H1 (cell line): ENCODE measurements around the gene SLC6A20. TPM values are rescaled to one million over a fixed set of nuclear protein-coding genes. Genes with fewer than 3 reads are reported as not detected.

Experiments used
- CTCF ChIA-PET: fragments of 300-600 bp; sonication (Branson Sonifier 250); formaldehyde crosslinking; loops from one replicate; lab custom pipeline; 2021; ENCODE audit not compliant: partially characterized antibody; lab: Charles Lee
- POLR2A ChIA-PET: fragments of 300-600 bp; sonication (Branson Sonifier 250); formaldehyde crosslinking; loops from one replicate; lab custom pipeline; 2021; ENCODE audit warnings: inconsistent platforms; ENCODE audit not compliant: partially characterized antibody; lab: Charles Lee
- DNase-seq, 2 experiments: peaks; one replicate each; pipeline versions ENCODE4 v3.0.0 to v3.0.0-alpha.2; 2010 to 2022; ENCODE audit warnings: low spot score in 2 of 2, low read depth in 1 of 2, mixed read lengths in 1 of 2
- FAIRE-seq: peaks from 2 replicates; lab custom pipeline; 2011; peaks lifted over from hg19 to GRCh38; lab: Jason Lieb, UNC
- H2AFZ ChIP-seq: 2 replicates; pipeline ENCODE4 v1.8.1; 2012; ENCODE audit warnings: low read length, inconsistent platforms
- H2AK5ac ChIP-seq: 2 replicates; pipeline ENCODE4 v1.6.1; 2013; ENCODE audit warnings: low read depth, low read length
- H2BK120ac ChIP-seq: replicated peaks from 2 replicates; pipeline ENCODE3; 2013; ENCODE audit warnings: low read depth, low read length, inconsistent platforms
- H2BK12ac ChIP-seq: 2 replicates; pipeline ENCODE4 v1.6.1; 2013; ENCODE audit warnings: low read depth, low read length
- H2BK15ac ChIP-seq: 2 replicates; pipeline ENCODE4 v1.6.1; 2013; ENCODE audit warnings: low read length
- H2BK20ac ChIP-seq: 2 replicates; pipeline ENCODE4 v1.6.1; 2013; ENCODE audit warnings: low read length
- H2BK5ac ChIP-seq: 2 replicates; pipeline ENCODE4 v1.6.1; 2013; ENCODE audit warnings: low read depth, low read length
- H3K14ac ChIP-seq: 2 replicates; pipeline ENCODE4 v1.6.1; 2013; ENCODE audit warnings: inconsistent platforms; ENCODE audit not compliant: insufficient read length
- H3K18ac ChIP-seq: 2 replicates; pipeline ENCODE4 v1.6.1; 2013; ENCODE audit warnings: low read length; ENCODE audit errors: extremely low read depth
- H3K23ac ChIP-seq: 2 replicates; pipeline ENCODE4 v1.6.1; 2013; ENCODE audit warnings: inconsistent platforms; ENCODE audit not compliant: insufficient read length
- H3K23me2 ChIP-seq: 2 replicates; pipeline ENCODE4 v1.6.1; 2013; ENCODE audit warnings: low read depth, low read length
- H3K27ac ChIP-seq: 2 replicates; pipeline ENCODE4 v1.6.1; 2011; ENCODE audit warnings: low read depth, low read length, inconsistent platforms
- H3K27me3 ChIP-seq, 4 experiments: replicated peaks in 1 of 4; 1 replicate in 1 of 4; 2 replicates in 3 of 4; pipeline versions ENCODE4 v1.6.1 to v1.8.1; 2011 to 2013; ENCODE audit warnings: low read length in 3 of 4, mild to moderate bottlenecking in 3 of 4, inconsistent platforms in 2 of 4, mixed read lengths in 2 of 4, moderate library complexity in 1 of 4; ENCODE audit not compliant: control insufficient read depth in 3 of 4, insufficient read depth in 3 of 4; ENCODE audit errors: extremely low read depth in 1 of 4
- H3K36me3 ChIP-seq, 4 experiments: 2 replicates each; pipeline versions ENCODE4 v1.6.1 to v1.8.1; 2011 to 2013; ENCODE audit warnings: mild to moderate bottlenecking in 4 of 4, low read length in 3 of 4, moderate library complexity in 2 of 4, control low read depth in 1 of 4, inconsistent platforms in 1 of 4; ENCODE audit not compliant: insufficient read depth in 4 of 4, control insufficient read depth in 2 of 4
- H3K4ac ChIP-seq: replicated peaks from 2 replicates; pipeline ENCODE3; 2013; ENCODE audit warnings: low read length, low read depth, mixed read lengths, inconsistent platforms; ENCODE audit not compliant: insufficient read length
- H3K4me1 ChIP-seq, 4 experiments: replicated peaks in 1 of 4; 1 replicate in 1 of 4; 2 replicates in 3 of 4; pipeline versions ENCODE4 v1.6.1 to v1.8.1; 2011 to 2013; ENCODE audit warnings: low read length in 3 of 4, inconsistent platforms in 2 of 4, mixed read lengths in 1 of 4; ENCODE audit not compliant: insufficient read depth in 4 of 4, control insufficient read depth in 3 of 4
- H3K4me2 ChIP-seq, 2 experiments: 2 replicates each; pipeline versions ENCODE4 v1.6.1 to v1.8.1; 2011 to 2013; ENCODE audit warnings: low read depth in 2 of 2, low read length in 2 of 2, control low read depth in 1 of 2, inconsistent platforms in 1 of 2, mild to moderate bottlenecking in 1 of 2; ENCODE audit not compliant: insufficient read depth in 1 of 2
- H3K4me3 ChIP-seq, 4 experiments: fragments of 200-600, 300-600 bp in 1 of 4; sonication (generic), shearing (Covaris generic), sonication (Bioruptor Twin) in 1 of 4; 2 replicates each; pipeline versions ENCODE4 v1.5.1 to v1.8.1; 2011 to 2016; ENCODE audit warnings: low read length in 4 of 4, low read depth in 3 of 4, control low read depth in 2 of 4, inconsistent platforms in 2 of 4, mild to moderate bottlenecking in 2 of 4, mixed read lengths in 1 of 4, moderate library complexity in 1 of 4; ENCODE audit not compliant: insufficient read depth in 2 of 4; ENCODE audit errors: extremely low read depth in 1 of 4
- H3K56ac ChIP-seq: replicated peaks from 2 replicates; pipeline ENCODE3; 2013; ENCODE audit warnings: low read depth, mild to moderate bottlenecking, mixed read lengths, low read length, inconsistent platforms; ENCODE audit not compliant: insufficient read length
- H3K79me1 ChIP-seq: 2 replicates; pipeline ENCODE4 v1.6.1; 2013; ENCODE audit warnings: low read depth, low read length, control low read depth
- H3K79me2 ChIP-seq, 2 experiments: 2 replicates each; pipeline versions ENCODE4 v1.6.1 to v1.8.1; 2012 to 2013; ENCODE audit warnings: low read length in 2 of 2, mild to moderate bottlenecking in 2 of 2, inconsistent platforms in 1 of 2; ENCODE audit not compliant: insufficient read depth in 2 of 2, control insufficient read depth in 1 of 2
- H3K9ac ChIP-seq, 4 experiments: replicated peaks in 1 of 4; 1 replicate in 1 of 4; 2 replicates in 3 of 4; pipeline versions ENCODE4 v1.6.1 to v1.8.1; 2011 to 2013; ENCODE audit warnings: low read depth in 3 of 4, low read length in 3 of 4, control low read depth in 2 of 4, mild to moderate bottlenecking in 2 of 4, moderate library complexity in 2 of 4, inconsistent platforms in 1 of 4; ENCODE audit errors: extremely low read depth in 1 of 4
- H3K9me3 ChIP-seq, 2 experiments: 2 replicates each; pipeline versions ENCODE4 v1.6.1 to v1.8.1; 2012 to 2013; ENCODE audit warnings: mild to moderate bottlenecking in 2 of 2, moderate library complexity in 2 of 2, control low read depth in 1 of 2, inconsistent platforms in 1 of 2, low read depth in 1 of 2, low read length in 1 of 2, mixed read lengths in 1 of 2; ENCODE audit not compliant: insufficient read depth in 2 of 2
- H4K20me1 ChIP-seq, 2 experiments: replicated peaks in 1 of 2; 2 replicates each; pipeline versions ENCODE3 to v1.8.1; 2011 to 2013; ENCODE audit warnings: inconsistent platforms in 2 of 2, low read length in 2 of 2, mild to moderate bottlenecking in 1 of 2; ENCODE audit not compliant: insufficient read depth in 2 of 2, control insufficient read depth in 1 of 2
- H4K5ac ChIP-seq: 2 replicates; pipeline ENCODE4 v1.6.1; 2013; ENCODE audit warnings: low read length, low read depth, mixed read lengths, inconsistent platforms; ENCODE audit not compliant: insufficient read length
- H4K8ac ChIP-seq: 2 replicates; pipeline ENCODE4 v1.8.0; 2013; ENCODE audit warnings: mild to moderate bottlenecking, moderate library complexity, low read length, inconsistent platforms; ENCODE audit not compliant: insufficient read depth; ENCODE audit errors: extremely low read depth
- H4K91ac ChIP-seq: replicated peaks from 2 replicates; pipeline ENCODE3; 2013; ENCODE audit warnings: low read length, mixed read lengths, inconsistent platforms; ENCODE audit not compliant: insufficient read length
- CREB1 ChIP-seq: IDR thresholded peaks from 2 replicates; pipeline ENCODE4 v1.6.1; 2012; ENCODE audit warnings: inconsistent platforms
- EZH2 ChIP-seq: fragments of 200-600 bp; sonication (generic); IDR thresholded peaks from 2 replicates; pipeline ENCODE4 v1.7.1; 2012; ENCODE audit warnings: low read depth, mild to moderate bottlenecking, moderate library complexity, low read length, inconsistent platforms; ENCODE audit not compliant: severe bottlenecking
- JUN ChIP-seq: IDR thresholded peaks from 2 replicates; pipeline ENCODE4 v1.6.1; 2011; ENCODE audit warnings: low read depth, mild to moderate bottlenecking, improper control_type of control experiment, low read length
- NRF1 ChIP-seq: IDR thresholded peaks from 2 replicates; pipeline ENCODE4 v1.6.1; 2011; ENCODE audit warnings: mild to moderate bottlenecking, low read depth, low read length, improper control_type of control experiment
- TAF1 ChIP-seq: IDR thresholded peaks from 2 replicates; pipeline ENCODE4 v1.6.1; 2011; ENCODE audit warnings: mild to moderate bottlenecking, low read depth, low read length
- TBP ChIP-seq: IDR thresholded peaks from 2 replicates; pipeline ENCODE4 v1.6.1; 2011; ENCODE audit warnings: low read depth, low read length, improper control_type of control experiment
- TCF12 ChIP-seq: IDR thresholded peaks from 2 replicates; pipeline ENCODE4 v1.6.1; 2011; ENCODE audit warnings: low read depth, mild to moderate bottlenecking, low read length
- WGBS, 2 experiments: shearing (Covaris generic) in 1 of 2; methylation state at CpG; one replicate each; pipeline versions ENCODE4 v1.1.6 to v1.1.7; 2013 to 2015; ENCODE audit warnings: low lambda C conversion rate in 2 of 2, mixed read lengths in 2 of 2, inconsistent platforms in 1 of 2, low coverage in 1 of 2, missing lambda C conversion rate in 1 of 2; ENCODE audit not compliant: insufficient replicate concordance in 2 of 2, insufficient coverage in 1 of 2, insufficient read length in 1 of 2; ENCODE audit errors: extremely low coverage in 1 of 2, missing lambda C conversion rate in 1 of 2; 5-methylcytosine and 5-hydroxymethylcytosine counted together
- polyA plus RNA-seq, 7 experiments: library from polyadenylated mRNA; depleted of rRNA in 3 of 7; stranded (reverse) in 5 of 7; unstranded in 2 of 7; fragments of >200 nt in 5 of 7; fragments of 200-250 nt in 2 of 7; gene quantifications; 1 replicate in 5 of 7; 2 replicates in 1 of 7; 4 replicates in 1 of 7; pipeline versions ENCODE4 v1.2.1 to v1.2.3, GENCODE V29; 2011 to 2013; ENCODE audit warnings: missing spikeins in 2 of 7, mixed read lengths in 2 of 7
- total RNA-seq: library from RNA; stranded (reverse); fragmentation: NEBNext Ultra II Directional; extraction: Animal tissue kit (Norgen Biotek cat#: 25700); gene quantifications from 2 replicates; pipeline ENCODE4 v1.2.1, GENCODE V29; 2021
- TF ChIP-seq, protein P1 (sequence below): IDR thresholded peaks from 2 replicates; pipeline ENCODE4 v1.6.1; 2012; ENCODE audit warnings: inconsistent platforms

The SLC6A20 gene
- total and polyA plus RNA-seq, 2 of the 8 experiments (the other 6 are each of a cell fraction or from before 2014, with no cell fraction given): 0.05 TPM; not detected in 1

DNA sequence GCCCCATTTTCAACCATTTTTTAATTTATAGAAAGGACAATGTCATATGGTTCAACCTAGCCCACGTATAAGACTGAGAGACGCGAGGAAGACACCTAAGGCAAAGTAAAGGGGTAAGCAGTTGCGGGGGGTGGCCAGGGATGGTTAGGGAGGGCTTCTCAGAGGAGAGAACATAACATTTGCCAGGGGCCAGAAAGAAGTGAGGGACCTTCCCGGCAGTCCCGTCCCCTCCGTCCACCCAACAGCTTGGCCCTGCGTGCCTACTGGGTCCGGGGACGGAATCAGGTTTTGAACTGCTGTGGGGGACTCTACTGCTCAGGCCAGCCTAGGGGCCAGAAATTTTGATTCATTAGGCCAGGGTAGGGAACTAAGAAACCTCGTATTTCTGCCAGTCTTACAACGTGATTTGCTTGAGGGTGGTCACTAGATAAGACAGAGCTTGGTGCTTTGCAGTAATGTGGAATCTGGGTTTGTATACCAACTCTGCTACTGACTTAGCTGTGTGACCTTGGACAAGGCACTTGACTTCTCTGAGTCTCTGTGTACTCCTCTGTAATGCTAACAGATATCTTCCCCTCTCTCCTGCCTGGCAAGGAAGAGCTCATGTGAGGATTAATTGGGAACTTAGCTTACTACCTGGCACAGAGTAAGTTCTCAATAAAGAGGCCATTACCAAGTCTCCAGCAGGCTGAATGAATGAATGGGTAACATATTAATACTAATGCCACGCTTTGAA is 734 bp upstream of the SLC6A20 start:
- CTCF ChIA-PET: interaction anchor here (0.6 to 3.7 kb wide), 3 partner anchors 8 to 36 kb away, joined by 3 to 13 read pairs (median 3); no protein-coding TSS in a partner anchor
- Histone ChIP-seq H3K9ac (no peak overlapping the region), H3K4me3 (peak overlapping the region; percentile 47 to 68 (median 54)), H3K18ac (no peak overlapping the region), H2BK5ac (no peak overlapping the region), H3K23me2 (peaks cover 2% of the 10 kb centered on the region; the same call in 1 of the 2 replicates), H3K56ac (no peak overlapping the region), H3K79me2 (no peaks in the 10 kb centered on the region), H2BK12ac (no peak overlapping the region), H2BK20ac (no peak overlapping the region), H3K36me3 (no peaks in the 10 kb centered on the region), H4K8ac (no peak overlapping the region), H2BK120ac (no peak overlapping the region), H2AFZ (peak overlapping the region; percentile 60; the same call in 1 of the 2 replicates), H4K5ac (no peak overlapping the region), H2AK5ac (no peak overlapping the region), H3K14ac (no peak overlapping the region), H3K23ac (no peak overlapping the region), H4K91ac (no peak overlapping the region), H3K27ac (no peak overlapping the region), H3K9me3 (no peaks in the 10 kb centered on the region), H3K4me1 (peaks cover 0 to 3% (median 0%) of the 10 kb centered on the region in 4 experiments; a peak in 2 of 7 replicates), H3K4ac (no peak overlapping the region), H3K4me2 (peak overlapping the region; percentile 49 to 90), H3K79me1 (no peaks in the 10 kb centered on the region), H3K27me3 (peaks cover 22 to 48% (median 41%) of the 10 kb centered on the region in 4 experiments), H4K20me1 (peaks cover 0 to 2% of the 10 kb centered on the region in 2 experiments), H2BK15ac (no peak overlapping the region)
- TF ChIP-seq TCF12 (no peak), TBP (no peak), TAF1 (no peak), EZH2 (no peak), JUN (no peak), CREB1 (no peak), NRF1 (no peak)
- TF ChIP-seq, protein P1, sequence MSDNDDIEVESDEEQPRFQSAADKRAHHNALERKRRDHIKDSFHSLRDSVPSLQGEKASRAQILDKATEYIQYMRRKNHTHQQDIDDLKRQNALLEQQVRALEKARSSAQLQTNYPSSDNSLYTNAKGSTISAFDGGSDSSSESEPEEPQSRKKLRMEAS: no peak
- POLR2A ChIA-PET: interaction anchor here (1.3 kb wide), 1 partner anchor 9 kb away, joined by 3 read pairs; no protein-coding TSS in a partner anchor
- FAIRE-seq (no peak), DNase-seq (no peak)
- 72% methylated on average over 13 of the region's 13 CpGs; no CpG with 5 or more reads in 1 of the 2 experiments for WGBS, 2 experiments
